ENCODE data around the gene TJP1. TPM values are rescaled to one million over a fixed set of nuclear protein-coding genes. Genes with fewer than 3 reads are reported as not detected.

TJP1 gene
- total and polyA plus RNA-seq, 2 experiments from 2014 or later, result 34.4 to 88.7 TPM

GRCh38 chr15:29802411-29802810 lies 19.9 kb downstream of the TJP1 start:
- Histone ChIP-seq H3K4me1 (ENCODE audit: insufficient read depth) (peaks cover 31% of the 10 kb centered on the region), H3K9me2 (replicated peaks; ENCODE audit: insufficient read depth) (no peaks in the 10 kb centered on the region), H3K9me3 (ENCODE audit: low read depth) (no peaks in the 10 kb centered on the region), H3K79me2 (peaks cover 97% of the 10 kb centered on the region), H3K4me2 (no peak overlapping the region), H2AFZ (no peak overlapping the region), H3K36me3 (replicated peaks; ENCODE audit: insufficient read depth, low read depth) (no peaks in the 10 kb centered on the region), H3K27ac (peak overlapping the region; percentile 7), H4K20me1 (ENCODE audit: insufficient read depth, poor library complexity, severe bottlenecking) (peaks cover 53% of the 10 kb centered on the region), H3K27me3 (no peaks in the 10 kb centered on the region), H3K4me3 (no peak overlapping the region)
- no peak for DNase-seq (ENCODE audit: low spot score)
- TF ChIP-seq CTCF (IDR thresholded peaks at IDR 0.05; ENCODE audit: poor library complexity), result no peak
- TF ChIP-seq EZH2 (IDR thresholded peaks at IDR 0.05; ENCODE audit: borderline replicate concordance), result no peak
- no peak for TF ChIP-seq EZH2phosphoT487 (IDR thresholded peaks at IDR 0.05; ENCODE audit: low read depth, severe bottlenecking, unreplicated experiment)
- 33% methylated on average over 1 of the region's 1 CpG for WGBS (ENCODE audit: low lambda C conversion rate, missing lambda C conversion rate)

GRCh38 chr15:29800491-29801366 lies 21.5 kb downstream of the TJP1 start:
- no peak for TF ChIP-seq CTCF (IDR thresholded peaks at IDR 0.05; ENCODE audit: poor library complexity)
- no peak for TF ChIP-seq EZH2 (IDR thresholded peaks at IDR 0.05; ENCODE audit: borderline replicate concordance)
- no peak for TF ChIP-seq EZH2phosphoT487 (IDR thresholded peaks at IDR 0.05; ENCODE audit: low read depth, severe bottlenecking, unreplicated experiment)
- peak overlapping the region; percentile 55 for H3K4me2 ChIP-seq
- H4K20me1 ChIP-seq (ENCODE audit: insufficient read depth, poor library complexity, severe bottlenecking), result peaks cover 40% of the 10 kb centered on the region
- no peak overlapping the region for H2AFZ ChIP-seq
- peaks cover 97% of the 10 kb centered on the region for H3K79me2 ChIP-seq
- H3K4me1 ChIP-seq (ENCODE audit: insufficient read depth), result peaks cover 31% of the 10 kb centered on the region
- H3K9me2 ChIP-seq (replicated peaks; ENCODE audit: insufficient read depth), result no peaks in the 10 kb centered on the region
- no peaks in the 10 kb centered on the region for H3K27me3 ChIP-seq
- H3K36me3 ChIP-seq (replicated peaks; ENCODE audit: insufficient read depth, low read depth), result no peaks in the 10 kb centered on the region
- H3K4me3 ChIP-seq, result peak overlapping the region; percentile 4
- H3K9me3 ChIP-seq (ENCODE audit: low read depth), result no peaks in the 10 kb centered on the region
- peak overlapping the region; percentile 43 for H3K27ac ChIP-seq
- 61% methylated on average over 7 of the region's 7 CpGs for WGBS (ENCODE audit: low lambda C conversion rate, missing lambda C conversion rate)
- DNase-seq (ENCODE audit: low spot score), result no peak

GRCh38 chr15:29799859-29800258 lies 22.4 kb downstream of the TJP1 start:
- Histone ChIP-seq H3K4me3 (no peak overlapping the region), H3K27ac (peak overlapping the region; percentile 43), H3K36me3 (replicated peaks; ENCODE audit: insufficient read depth, low read depth) (no peaks in the 10 kb centered on the region), H3K9me2 (replicated peaks; ENCODE audit: insufficient read depth) (no peaks in the 10 kb centered on the region), H4K20me1 (ENCODE audit: insufficient read depth, poor library complexity, severe bottlenecking) (peaks cover 32% of the 10 kb centered on the region), H2AFZ (no peak overlapping the region), H3K4me2 (no peak overlapping the region), H3K9me3 (ENCODE audit: low read depth) (no peaks in the 10 kb centered on the region), H3K27me3 (no peaks in the 10 kb centered on the region), H3K4me1 (ENCODE audit: insufficient read depth) (peaks cover 24% of the 10 kb centered on the region), H3K79me2 (peaks cover 97% of the 10 kb centered on the region)
- no peak for DNase-seq (ENCODE audit: low spot score)
- no peak for TF ChIP-seq CTCF (IDR thresholded peaks at IDR 0.05; ENCODE audit: poor library complexity)
- WGBS (ENCODE audit: low lambda C conversion rate, missing lambda C conversion rate), result 94% methylated on average over 3 of the region's 3 CpGs
